ENCODE data around the gene PRKCH. TPM values are rescaled to one million over a fixed set of nuclear protein-coding genes. Genes with fewer than 3 reads are reported as not detected.

PRKCH gene
- total and polyA plus RNA-seq, 10 of the 15 experiments (the other 5 are each of a cell fraction or from before 2014, with no cell fraction given) = 10.7 to 140 (median 33.2) TPM

DNA sequence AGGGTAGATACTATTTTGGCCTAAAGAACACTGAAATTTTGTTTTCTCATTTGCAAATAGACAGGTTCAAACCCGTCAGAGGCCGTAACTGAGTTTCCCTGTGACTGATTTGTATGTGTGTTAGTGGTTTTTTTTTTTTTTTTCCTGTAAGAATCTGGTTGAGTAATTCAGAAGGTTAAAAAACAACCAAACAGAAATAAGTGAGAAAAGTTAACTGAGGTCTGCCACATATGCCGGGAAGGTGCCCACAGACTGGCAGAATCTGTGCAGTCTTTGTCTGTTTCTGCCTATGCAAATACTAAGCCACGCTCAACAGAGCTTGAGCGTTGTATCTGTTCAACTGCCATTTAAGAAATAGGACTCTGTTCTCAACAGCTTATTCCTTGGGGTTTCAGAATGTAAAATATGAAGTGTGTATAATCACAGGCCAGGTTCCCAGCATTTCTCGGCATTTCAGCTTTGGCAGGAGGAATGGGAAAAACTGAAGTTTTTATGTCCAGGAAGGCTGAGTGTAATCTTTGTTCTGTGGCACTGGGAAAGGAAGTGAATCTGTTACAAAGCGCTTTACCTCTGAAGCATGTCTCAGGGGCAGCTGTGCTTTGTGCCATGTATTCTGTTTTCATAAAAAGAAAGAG is 181.9 kb downstream of the PRKCH start (continued):
- TF ChIP-seq, protein P1, sequence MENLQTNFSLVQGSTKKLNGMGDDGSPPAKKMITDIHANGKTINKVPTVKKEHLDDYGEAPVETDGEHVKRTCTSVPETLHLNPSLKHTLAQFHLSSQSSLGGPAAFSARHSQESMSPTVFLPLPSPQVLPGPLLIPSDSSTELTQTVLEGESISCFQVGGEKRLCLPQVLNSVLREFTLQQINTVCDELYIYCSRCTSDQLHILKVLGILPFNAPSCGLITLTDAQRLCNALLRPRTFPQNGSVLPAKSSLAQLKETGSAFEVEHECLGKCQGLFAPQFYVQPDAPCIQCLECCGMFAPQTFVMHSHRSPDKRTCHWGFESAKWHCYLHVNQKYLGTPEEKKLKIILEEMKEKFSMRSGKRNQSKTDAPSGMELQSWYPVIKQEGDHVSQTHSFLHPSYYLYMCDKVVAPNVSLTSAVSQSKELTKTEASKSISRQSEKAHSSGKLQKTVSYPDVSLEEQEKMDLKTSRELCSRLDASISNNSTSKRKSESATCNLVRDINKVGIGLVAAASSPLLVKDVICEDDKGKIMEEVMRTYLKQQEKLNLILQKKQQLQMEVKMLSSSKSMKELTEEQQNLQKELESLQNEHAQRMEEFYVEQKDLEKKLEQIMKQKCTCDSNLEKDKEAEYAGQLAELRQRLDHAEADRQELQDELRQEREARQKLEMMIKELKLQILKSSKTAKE (IDR thresholded peaks at IDR 0.05; ENCODE audit: low read depth, poor library complexity, severe bottlenecking) = peak; percentile 91
- TF ChIP-seq SP1 (IDR thresholded peaks at IDR 0.05; ENCODE audit: low read depth, low read length) (no peak), MEF2B (IDR thresholded peaks at IDR 0.05; ENCODE audit: partially characterized antibody, poor library complexity, severe bottlenecking) (peak; percentile 49), MTA2 (IDR thresholded peaks at IDR 0.05; ENCODE audit: low read depth) (peak; percentile 73; the same call in 1 of the 2 replicates), RUNX3 (IDR thresholded peaks at IDR 0.05; ENCODE audit: low read length) (peak; percentile 71), EP300 (IDR thresholded peaks at IDR 0.05; ENCODE audit: borderline replicate concordance in 1 of 2, control insufficient read depth in 1 of 2, low read depth in 2 of 2, low read length in 2 of 2) (peak; percentile 30 to 87; a peak in 3 of 4 replicates), MYB (IDR thresholded peaks at IDR 0.05; ENCODE audit: borderline replicate concordance, low read depth, low read length) (no peak; the same call in 1 of the 2 replicates), NR2C1 (IDR thresholded peaks at IDR 0.05) (no peak), TCF3 (IDR thresholded peaks at IDR 0.05; ENCODE audit: borderline replicate concordance, insufficient read depth, low read depth, low read length) (no peak), CBX5 (IDR thresholded peaks at IDR 0.05; ENCODE audit: low read depth) (0 out of 2 replicates have a peak, but pooled peaks have one; percentile 46), ZNF274 (IDR thresholded peaks at IDR 0.05; ENCODE audit: insufficient read depth, insufficient read length) (no peak), STAT3 (IDR thresholded peaks at IDR 0.05; ENCODE audit: low read depth, low read length) (peak; percentile 57; the same call in 1 of the 2 replicates), CBFB (IDR thresholded peaks at IDR 0.05; ENCODE audit: low read depth) (0 out of 2 replicates have a peak, but pooled peaks have one; percentile 45), SIN3A (IDR thresholded peaks at IDR 0.05; ENCODE audit: low read depth, low read length) (no peak), IRF4 (IDR thresholded peaks at IDR 0.05; ENCODE audit: low read depth, low read length) (0 out of 2 replicates have a peak, but pooled peaks have one; percentile 17), ETV6 (conservative IDR thresholded peaks at IDR 0.05 in 1 of 2, IDR thresholded peaks at IDR 0.05 in 1 of 2; ENCODE audit: borderline replicate concordance in 1 of 2, low read depth in 1 of 2) (no peak), GABPA (IDR thresholded peaks at IDR 0.05; ENCODE audit: low read depth) (no peak), TAF1 (IDR thresholded peaks at IDR 0.05; ENCODE audit: borderline replicate concordance, low read depth, low read length) (no peak), NBN (IDR thresholded peaks at IDR 0.05) (peak; percentile 45; the same call in 1 of the 2 replicates), EZH2 (IDR thresholded peaks at IDR 0.05; ENCODE audit: borderline replicate concordance, control insufficient read depth, low read depth, low read length) (no peak), CBX3 (IDR thresholded peaks at IDR 0.05; ENCODE audit: borderline replicate concordance, low read depth) (no peak)
- TF ChIP-seq, protein P2, sequence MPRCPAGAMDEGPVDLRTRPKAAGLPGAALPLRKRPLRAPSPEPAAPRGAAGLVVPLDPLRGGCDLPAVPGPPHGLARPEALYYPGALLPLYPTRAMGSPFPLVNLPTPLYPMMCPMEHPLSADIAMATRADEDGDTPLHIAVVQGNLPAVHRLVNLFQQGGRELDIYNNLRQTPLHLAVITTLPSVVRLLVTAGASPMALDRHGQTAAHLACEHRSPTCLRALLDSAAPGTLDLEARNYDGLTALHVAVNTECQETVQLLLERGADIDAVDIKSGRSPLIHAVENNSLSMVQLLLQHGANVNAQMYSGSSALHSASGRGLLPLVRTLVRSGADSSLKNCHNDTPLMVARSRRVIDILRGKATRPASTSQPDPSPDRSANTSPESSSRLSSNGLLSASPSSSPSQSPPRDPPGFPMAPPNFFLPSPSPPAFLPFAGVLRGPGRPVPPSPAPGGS (IDR thresholded peaks at IDR 0.05; ENCODE audit: borderline replicate concordance, insufficient read depth, low read depth, low read length, poor library complexity, severe bottlenecking) = no peak
- TF ChIP-seq, protein P3, sequence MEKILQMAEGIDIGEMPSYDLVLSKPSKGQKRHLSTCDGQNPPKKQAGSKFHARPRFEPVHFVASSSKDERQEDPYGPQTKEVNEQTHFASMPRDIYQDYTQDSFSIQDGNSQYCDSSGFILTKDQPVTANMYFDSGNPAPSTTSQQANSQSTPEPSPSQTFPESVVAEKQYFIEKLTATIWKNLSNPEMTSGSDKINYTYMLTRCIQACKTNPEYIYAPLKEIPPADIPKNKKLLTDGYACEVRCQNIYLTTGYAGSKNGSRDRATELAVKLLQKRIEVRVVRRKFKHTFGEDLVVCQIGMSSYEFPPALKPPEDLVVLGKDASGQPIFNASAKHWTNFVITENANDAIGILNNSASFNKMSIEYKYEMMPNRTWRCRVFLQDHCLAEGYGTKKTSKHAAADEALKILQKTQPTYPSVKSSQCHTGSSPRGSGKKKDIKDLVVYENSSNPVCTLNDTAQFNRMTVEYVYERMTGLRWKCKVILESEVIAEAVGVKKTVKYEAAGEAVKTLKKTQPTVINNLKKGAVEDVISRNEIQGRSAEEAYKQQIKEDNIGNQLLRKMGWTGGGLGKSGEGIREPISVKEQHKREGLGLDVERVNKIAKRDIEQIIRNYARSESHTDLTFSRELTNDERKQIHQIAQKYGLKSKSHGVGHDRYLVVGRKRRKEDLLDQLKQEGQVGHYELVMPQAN (conservative IDR thresholded peaks at IDR 0.05) = no peak
- TF ChIP-seq, protein P4, sequence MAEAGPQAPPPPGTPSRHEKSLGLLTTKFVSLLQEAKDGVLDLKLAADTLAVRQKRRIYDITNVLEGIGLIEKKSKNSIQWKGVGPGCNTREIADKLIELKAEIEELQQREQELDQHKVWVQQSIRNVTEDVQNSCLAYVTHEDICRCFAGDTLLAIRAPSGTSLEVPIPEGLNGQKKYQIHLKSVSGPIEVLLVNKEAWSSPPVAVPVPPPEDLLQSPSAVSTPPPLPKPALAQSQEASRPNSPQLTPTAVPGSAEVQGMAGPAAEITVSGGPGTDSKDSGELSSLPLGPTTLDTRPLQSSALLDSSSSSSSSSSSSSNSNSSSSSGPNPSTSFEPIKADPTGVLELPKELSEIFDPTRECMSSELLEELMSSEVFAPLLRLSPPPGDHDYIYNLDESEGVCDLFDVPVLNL (IDR thresholded peaks at IDR 0.05; ENCODE audit: low read depth, low read length) = no peak

Data from GM12878 (cell line).